Aorta (tissue), 5 donors: Measurements from ENCODE around the gene NTMT1. TPM values are rescaled to one million over a fixed set of nuclear protein-coding genes. Genes with fewer than 3 reads are reported as not detected.

Experiments
- ATAC-seq: fragments of 200-7000 bp; cut with Tn5 transposase; one replicate; pipeline ENCODE4 v1.9.1; 2022; ENCODE audit warnings: moderate library complexity; ENCODE audit not compliant: low FRiP score
- DNase-seq, 2 donors: peaks; one replicate each; pipeline ENCODE4 v3.0.0-alpha.2; 2020
- H3K27ac ChIP-seq, 2 donors: one replicate each; pipeline ENCODE4 v1.5.1; 2013; ENCODE audit warnings: low read length in 2 of 2, mild to moderate bottlenecking in 2 of 2, moderate library complexity in 2 of 2, control low read depth in 1 of 2, inconsistent platforms in 1 of 2, low read depth in 1 of 2
- H3K27me3 ChIP-seq, 2 donors: one replicate each; pipeline ENCODE4 v1.6.1; 2013; ENCODE audit warnings: control low read depth in 1 of 2, low read length in 1 of 2, mild to moderate bottlenecking in 1 of 2, moderate library complexity in 1 of 2; ENCODE audit not compliant: insufficient read depth in 2 of 2, control insufficient read depth in 1 of 2
- H3K36me3 ChIP-seq, 2 donors: one replicate each; pipeline ENCODE4 v1.6.1; 2013; ENCODE audit warnings: control low read depth in 1 of 2, low read length in 1 of 2, mild to moderate bottlenecking in 1 of 2; ENCODE audit not compliant: insufficient read depth in 2 of 2, control insufficient read depth in 1 of 2
- H3K4me1 ChIP-seq, 2 donors: one replicate each; pipeline ENCODE4 v1.6.1; 2013; ENCODE audit warnings: low read length in 2 of 2, control low read depth in 1 of 2, mild to moderate bottlenecking in 1 of 2, moderate library complexity in 1 of 2; ENCODE audit not compliant: insufficient read depth in 2 of 2, control insufficient read depth in 1 of 2
- H3K4me3 ChIP-seq, 2 donors: one replicate each; pipeline ENCODE4 v1.5.1; 2013; ENCODE audit warnings: low read length in 2 of 2, control low read depth in 1 of 2, mild to moderate bottlenecking in 1 of 2
- H3K9me3 ChIP-seq: one replicate; pipeline ENCODE4 v1.6.1; 2013; ENCODE audit warnings: mild to moderate bottlenecking, low read length; ENCODE audit not compliant: control insufficient read depth
- WGBS, 2 donors: extraction: QIAGEN DNeasy Blood & Tissue Kit; methylation state at CpG; one replicate each; pipeline ENCODE4 v1.1.7; 2013; 5-methylcytosine and 5-hydroxymethylcytosine counted together
- intact Hi-C, 2 donors: fragments of 100-400 bp; cut with DNase I; formaldehyde crosslinking; loops; one replicate each; pipeline versions ENCODE4 v1.14.2 to v1.15.0; 2022
- polyA plus RNA-seq, 2 donors: library from polyadenylated mRNA; stranded (reverse); fragments of 200-250 nt; gene quantifications; one replicate each; pipeline ENCODE4 v1.2.3, GENCODE V29; 2013
- total RNA-seq, 2 donors: library from RNA; stranded (reverse); fragmentation: NEBNext Ultra II Directional; extraction: Animal tissue kit (Norgen Biotek cat#: 25700); gene quantifications; one replicate each; pipeline ENCODE4 v1.2.1, GENCODE V29; 2021
- donor health status: healthy with polysubstance abuse.
- donor health status: Bipolar disorder and iron deficiency.
- donor health status: DM: no; HTN: no; CAD: no.
- donor health status: DM: no; HTN: no; CAD: no.
- donor health status: DM: yes; HTN: yes; CAD: no.

NTMT1 gene
- total and polyA plus RNA-seq, 4 donors = 22.7 to 41.1 (median 30.0) TPM

DNA sequence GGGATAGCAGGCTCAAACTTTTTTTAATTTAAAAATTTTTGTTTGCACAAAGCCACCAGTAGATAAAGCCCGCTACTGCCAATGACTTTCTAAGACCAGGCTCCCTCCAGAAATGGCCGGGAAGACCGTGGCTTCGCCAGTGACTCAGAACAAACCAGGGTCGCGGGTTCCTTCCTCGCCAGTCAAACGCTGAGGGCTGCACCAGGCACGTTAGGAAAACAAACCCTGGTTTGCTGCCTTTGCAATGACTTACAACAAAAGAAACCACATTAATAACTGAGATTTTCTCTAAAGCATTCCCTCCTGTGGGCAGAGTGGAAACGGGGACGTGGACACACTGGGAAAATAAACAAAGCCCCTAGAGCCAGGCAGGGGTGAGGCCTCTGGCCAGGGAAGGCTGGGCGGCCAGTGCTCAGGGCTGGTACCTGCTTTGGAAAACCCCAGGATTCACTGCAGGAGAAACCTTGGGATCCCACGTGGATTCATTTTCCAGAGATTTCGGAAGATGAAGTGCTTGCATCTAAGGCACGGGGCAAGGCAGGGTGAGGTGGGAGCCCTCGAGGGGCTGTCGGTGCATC lies 43.3 kb downstream of the NTMT1 start:
- H3K9me3 ChIP-seq = no peaks in the 10 kb centered on the region
- no peaks in the 10 kb centered on the region for H3K36me3 ChIP-seq
- H3K27me3 ChIP-seq = no peaks in the 10 kb centered on the region
- 17 to 19% methylated on average over 17 of the region's 17 CpGs for WGBS, 2 donors
- H3K4me3 ChIP-seq = no peak overlapping the region
- DNase-seq (peak in 1 of 2 donors; percentile 76), ATAC-seq (no peak)
- H3K4me1 ChIP-seq = no peaks in the 10 kb centered on the region
- H3K27ac ChIP-seq = peak overlapping the region in 1 of 2 donors; percentile 42
- intact Hi-C loops = loop anchor here (1.0 to 5.0 kb wide), 4 partner anchors 26 to 58 kb away; partner anchors contain the start of gene ASB6 (in 1 of the 2)

DNA sequence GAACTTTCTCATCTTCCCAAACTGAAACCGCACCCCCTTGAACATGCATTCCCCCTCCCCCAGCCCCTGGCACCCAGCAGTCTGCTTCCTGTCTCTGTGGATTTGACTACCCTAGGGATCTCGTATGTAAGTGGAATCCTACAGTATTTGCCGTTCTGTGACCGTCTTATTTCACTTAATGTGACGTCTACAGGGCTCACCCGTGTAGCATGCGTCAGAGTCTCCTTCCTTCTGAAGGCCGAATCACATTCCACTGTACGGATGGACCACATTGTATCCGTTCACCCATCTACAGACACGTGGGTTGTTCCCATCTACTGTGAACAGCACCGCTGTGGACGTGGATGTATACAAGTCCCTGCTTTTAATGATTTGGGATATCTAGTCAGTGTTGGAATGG lies 44.0 kb downstream of the NTMT1 start:
- ATAC-seq = no peak
- 37 to 39% methylated on average over 13 of the region's 13 CpGs for WGBS, 2 donors
- Histone ChIP-seq H3K36me3 (no peaks in the 10 kb centered on the region), H3K4me3 (no peak overlapping the region), H3K4me1 (no peaks in the 10 kb centered on the region), H3K27me3 (no peaks in the 10 kb centered on the region), H3K27ac (no peak overlapping the region), H3K9me3 (no peaks in the 10 kb centered on the region)
- no peak for DNase-seq
- intact Hi-C loops = loop anchor here (1.0 to 5.0 kb wide), 4 partner anchors 25 to 57 kb away; partner anchors contain the start of gene ASB6 (in 1 of the 2)

DNA sequence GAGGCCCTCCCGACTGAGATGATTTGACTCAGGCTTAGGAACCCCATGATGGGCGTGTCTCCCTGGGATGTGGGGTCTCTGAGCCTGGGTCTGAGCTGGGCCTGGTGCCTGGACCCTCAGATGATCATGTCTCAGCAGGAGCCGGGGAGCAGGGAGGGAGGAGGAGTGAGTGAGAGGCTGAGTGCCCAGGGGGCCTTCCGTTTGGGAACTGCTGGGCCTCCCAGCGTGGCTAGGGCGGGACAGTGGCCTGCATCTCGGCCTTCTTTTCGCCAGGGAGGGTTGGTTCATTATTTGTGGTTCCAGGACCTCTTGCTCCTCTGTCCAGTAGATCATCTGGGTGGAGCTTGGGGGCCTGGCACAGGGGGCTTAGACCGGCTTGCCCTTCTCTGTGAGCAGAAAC lies 45.1 kb downstream of the NTMT1 start:
- intact Hi-C loops = no loop called here
- H3K27ac ChIP-seq = no peak overlapping the region
- H3K9me3 ChIP-seq = no peaks in the 10 kb centered on the region
- no peaks in the 10 kb centered on the region for H3K36me3 ChIP-seq
- ATAC-seq = no peak
- WGBS, 2 donors = 62 to 70% methylated on average over 9 of the region's 9 CpGs
- no peak overlapping the region for H3K4me3 ChIP-seq
- DNase-seq = no peak
- no peaks in the 10 kb centered on the region for H3K4me1 ChIP-seq
- no peaks in the 10 kb centered on the region for H3K27me3 ChIP-seq

DNA sequence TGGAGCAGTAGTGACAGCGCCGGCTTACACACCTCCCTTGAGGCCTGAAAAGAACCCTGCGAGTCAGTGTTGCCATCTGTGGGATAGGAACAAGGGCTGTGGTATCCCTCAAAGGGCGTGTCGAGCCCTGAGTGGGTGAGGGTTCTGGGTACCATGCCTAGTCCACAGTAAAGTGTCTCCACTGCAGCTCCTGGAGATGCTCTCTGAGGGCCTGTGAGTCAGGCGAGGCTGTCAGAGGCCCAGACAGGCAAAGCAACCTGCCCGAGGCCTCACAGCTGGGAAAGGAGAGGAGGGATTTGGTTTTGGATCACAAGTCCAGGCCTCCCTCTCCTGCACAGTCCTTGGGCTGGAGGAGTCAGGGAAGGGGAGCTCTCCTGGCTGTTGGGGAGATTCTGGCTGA lies 45.6 kb downstream of the NTMT1 start:
- Histone ChIP-seq H3K4me3 (no peak overlapping the region), H3K9me3 (no peaks in the 10 kb centered on the region), H3K27me3 (no peaks in the 10 kb centered on the region), H3K36me3 (no peaks in the 10 kb centered on the region), H3K27ac (no peak overlapping the region), H3K4me1 (no peaks in the 10 kb centered on the region)
- ATAC-seq (no peak), DNase-seq (no peak)
- intact Hi-C loops = no loop called here
- 50 to 54% methylated on average over 7 of the region's 7 CpGs for WGBS, 2 donors

DNA sequence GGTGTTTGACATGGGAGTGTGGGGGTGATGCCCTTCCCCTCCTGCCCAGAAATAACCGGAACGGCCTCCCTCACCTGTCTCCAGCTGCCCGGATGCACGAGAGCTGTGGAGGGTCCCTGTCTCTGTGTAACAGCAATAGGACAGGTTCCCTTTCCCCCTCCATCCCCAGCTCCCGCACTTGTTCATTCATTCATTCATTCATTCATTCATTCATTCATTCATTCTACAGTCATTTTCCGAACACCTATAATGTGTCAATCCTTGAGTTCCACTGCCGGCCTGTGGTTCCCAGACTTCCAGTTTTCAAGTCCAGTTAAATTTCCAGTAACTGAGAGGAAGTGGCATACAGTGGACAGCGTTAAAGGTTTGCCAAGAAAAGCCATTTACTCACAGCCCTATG lies 46.7 kb downstream of the NTMT1 start:
- ATAC-seq = no peak
- H3K27ac ChIP-seq = no peak overlapping the region
- 39 to 48% methylated on average over 7 to 8 of the region's 8 CpGs for WGBS, 2 donors

DNA sequence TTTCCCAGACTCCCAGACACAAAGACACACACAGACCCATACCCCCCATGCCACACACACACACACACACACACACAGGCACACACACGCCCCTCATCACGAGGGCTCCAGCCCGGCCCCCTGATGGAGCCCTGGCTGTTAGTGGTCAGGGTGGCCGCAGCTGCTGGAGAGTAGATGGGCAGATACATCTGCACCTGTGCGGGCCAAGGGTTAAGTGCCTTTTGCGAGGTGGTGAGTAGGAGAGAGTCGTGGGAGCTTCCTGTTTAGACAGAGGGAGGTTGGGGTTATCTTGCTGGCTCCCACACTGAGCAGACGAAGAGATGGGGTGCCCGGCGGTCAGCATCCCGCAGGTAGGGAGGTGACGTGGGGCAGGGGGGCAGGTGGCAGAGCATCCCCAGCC lies 47.6 kb downstream of the NTMT1 start:
- Histone ChIP-seq H3K27me3 (no peaks in the 10 kb centered on the region), H3K36me3 (no peaks in the 10 kb centered on the region), H3K4me1 (no peaks in the 10 kb centered on the region), H3K4me3 (no peak overlapping the region), H3K27ac (no peak overlapping the region), H3K9me3 (no peaks in the 10 kb centered on the region)
- ATAC-seq (no peak), DNase-seq (no peak)
- 66 to 69% methylated on average over 11 to 12 of the region's 12 CpGs for WGBS, 2 donors
- intact Hi-C loops = no loop called here

More for the DNA sequence above, 46.7 kb downstream of the NTMT1 start:
- H3K4me1 ChIP-seq = no peaks in the 10 kb centered on the region
- H3K9me3 ChIP-seq = no peaks in the 10 kb centered on the region
- no peaks in the 10 kb centered on the region for H3K36me3 ChIP-seq
- no peaks in the 10 kb centered on the region for H3K27me3 ChIP-seq
- intact Hi-C loops = no loop called here
- H3K4me3 ChIP-seq = no peak overlapping the region
- no peak for DNase-seq

DNA sequence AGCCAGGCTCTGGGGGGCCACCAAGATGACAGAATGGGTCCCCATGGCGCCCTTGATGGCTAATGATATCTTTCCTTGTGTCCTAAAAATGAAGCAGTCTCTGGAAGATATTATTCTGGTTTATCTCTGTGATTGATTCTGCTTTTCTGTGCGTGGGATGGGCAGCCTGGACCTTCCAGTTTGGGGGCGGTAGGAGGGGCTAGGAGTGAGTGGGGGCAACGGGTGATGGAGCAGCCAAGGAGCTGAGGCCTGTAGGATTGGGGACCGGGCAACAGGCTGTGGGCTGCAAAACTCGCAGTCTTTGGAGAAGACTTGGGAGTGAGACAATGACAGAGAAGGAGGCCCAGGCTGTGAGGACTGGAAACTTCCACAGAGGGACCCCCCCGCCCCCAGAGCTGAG lies 48.3 kb downstream of the NTMT1 start:
- 63 to 64% methylated on average over 7 of the region's 7 CpGs for whole genome bisulfite sequencing, 2 donors
- Histone ChIP-seq H3K27me3 (no peaks in the 10 kb centered on the region), H3K27ac (no peak overlapping the region), H3K36me3 (no peaks in the 10 kb centered on the region), H3K4me3 (no peak overlapping the region), H3K9me3 (no peaks in the 10 kb centered on the region), H3K4me1 (no peaks in the 10 kb centered on the region)
- no peak for ATAC-seq
- intact Hi-C loops = no loop called here
- no peak for DNase-seq

DNA sequence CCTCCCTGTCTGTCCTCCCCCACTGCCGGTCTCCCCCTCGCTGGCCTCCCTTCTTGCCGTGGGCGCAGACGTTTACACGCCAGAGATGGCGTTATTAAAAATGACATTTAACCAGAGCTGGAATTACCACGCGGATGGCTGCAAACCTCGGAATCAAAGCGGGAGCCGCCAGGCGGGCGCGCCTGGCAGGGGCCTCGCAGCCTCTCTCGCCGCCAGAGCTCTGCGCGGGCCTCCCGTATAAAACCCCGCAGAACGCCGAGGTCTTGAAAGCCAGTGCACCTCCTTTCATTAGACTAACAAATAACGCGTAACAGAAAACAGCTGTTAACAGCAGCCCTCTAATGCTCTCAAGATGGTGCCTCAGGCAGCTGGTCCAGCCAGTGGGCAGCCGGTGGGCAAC lies 49.7 kb downstream of the NTMT1 start:
- Histone ChIP-seq H3K27ac (no peak overlapping the region), H3K27me3 (no peaks in the 10 kb centered on the region), H3K36me3 (no peaks in the 10 kb centered on the region), H3K4me1 (no peaks in the 10 kb centered on the region), H3K4me3 (no peak overlapping the region), H3K9me3 (no peaks in the 10 kb centered on the region)
- ATAC-seq (no peak), DNase-seq (no peak)
- intact Hi-C loops = no loop called here
- 78% methylated on average over 27 of the region's 27 CpGs for WGBS, 2 donors

DNA sequence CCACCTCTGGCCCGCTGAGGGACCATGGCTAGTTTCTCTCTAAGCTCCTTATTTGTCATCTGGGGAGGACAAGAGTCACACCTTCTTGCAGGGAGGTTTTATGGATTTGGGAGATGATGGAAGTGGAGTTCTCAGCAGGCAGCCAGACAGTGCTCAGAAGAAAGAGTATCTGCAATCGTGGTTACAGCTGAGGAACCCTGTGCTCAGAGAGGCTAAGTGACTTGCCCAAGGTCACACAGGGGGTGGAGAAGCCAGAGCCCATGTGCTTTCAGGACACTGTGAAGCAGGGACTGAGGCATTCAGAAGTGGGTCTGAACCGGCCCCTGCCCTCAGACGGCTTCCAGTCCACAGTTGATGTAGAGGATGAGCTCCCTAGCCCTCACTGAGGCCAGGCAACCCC lies 50.3 kb downstream of the NTMT1 start:
- Histone ChIP-seq H3K27ac (peak overlapping the region in 1 of 2 donors; percentile 18), H3K36me3 (no peaks in the 10 kb centered on the region)
- intact Hi-C loops = no loop called here

More for the DNA sequence above, 50.3 kb downstream of the NTMT1 start:
- Histone ChIP-seq H3K27me3 (no peaks in the 10 kb centered on the region), H3K9me3 (no peaks in the 10 kb centered on the region), H3K4me3 (no peak overlapping the region), H3K4me1 (no peaks in the 10 kb centered on the region)
- ATAC-seq = no peak
- DNase-seq = no peak
- WGBS, 2 donors = 79 to 86% methylated on average over 4 of the region's 4 CpGs
